Heart left ventricle (tissue), 13 donors: ENCODE measurements around the gene BBOF1.

ENCODE experiments used
- CTCF ChIP-seq, 12 donors: fragments of 200-600 bp; sonication (generic) in 4 of 12; IDR thresholded peaks; one replicate each; pipeline versions ENCODE4 v1.5.0 to v1.8.0; 2018 to 2022; ENCODE audit warnings: antibody characterized with exemption in 12 of 12, mild to moderate bottlenecking in 5 of 12
- POLR2A ChIP-seq, 2 donors: fragments of 450-650 bp; IDR thresholded peaks; one replicate each; pipeline ENCODE4 v1.6.1; 2017; ENCODE audit warnings: antibody characterized with exemption in 2 of 2, mild to moderate bottlenecking in 2 of 2, moderate library complexity in 2 of 2
- donor health status: ischemic (EF 13 %, LVEDD 7.1; RV severe dilation, severe dysfunction).
- donor health status: DM: no; HTN: yes; CAD: no.
- donor health status: DM: no; HTN: no; CAD: no.
- donor health status: ischemic (EF 25% LVEDD 6.9; RV normal size, moderate dysfunction).
- donor health status: ischemic (EF 25% LVEDD 5.7; RV mildly dilated, moderate dysfunction).
- donor health status: ischemic (EF 35%, LVEDD 5.7; RV mildly dilated, moderate dysfunction).
- donor health status: nonischemic (EF 11% LVEDD 7.7; RV severe dilation, severe dysfunction).
- donor health status: DM: yes; HTN: yes; CAD: no.
- donor health status: PGD.
- donor health status: ischemic (EF 29% LVEDD 5.4; RV normal size, mild dysfunction).
- donor health status: nonischemic (EF 23%, LVEDD 6.1; RV moderate dilation, normal function).

- TF ChIP-seq CTCF (IDR thresholded peaks at IDR 0.05) (no peak), POLR2A (IDR thresholded peaks at IDR 0.05) (no peak)
These were observed 41.3 kb upstream of the BBOF1 start for GRCh38 chr14:73977896-73978295.
